ENCODE measurements around the gene IL33.

IL33 gene

GRCh38 chr9:6302417-6302816 lies 86.8 kb downstream of the IL33 start:
- DNase-seq (ENCODE audit: low read depth in 2 of 2) = no peak

GRCh38 chr9:6304232-6304631 lies 88.6 kb downstream of the IL33 start:
- no peak for DNase-seq (ENCODE audit: low read depth in 2 of 2)

DNA sequence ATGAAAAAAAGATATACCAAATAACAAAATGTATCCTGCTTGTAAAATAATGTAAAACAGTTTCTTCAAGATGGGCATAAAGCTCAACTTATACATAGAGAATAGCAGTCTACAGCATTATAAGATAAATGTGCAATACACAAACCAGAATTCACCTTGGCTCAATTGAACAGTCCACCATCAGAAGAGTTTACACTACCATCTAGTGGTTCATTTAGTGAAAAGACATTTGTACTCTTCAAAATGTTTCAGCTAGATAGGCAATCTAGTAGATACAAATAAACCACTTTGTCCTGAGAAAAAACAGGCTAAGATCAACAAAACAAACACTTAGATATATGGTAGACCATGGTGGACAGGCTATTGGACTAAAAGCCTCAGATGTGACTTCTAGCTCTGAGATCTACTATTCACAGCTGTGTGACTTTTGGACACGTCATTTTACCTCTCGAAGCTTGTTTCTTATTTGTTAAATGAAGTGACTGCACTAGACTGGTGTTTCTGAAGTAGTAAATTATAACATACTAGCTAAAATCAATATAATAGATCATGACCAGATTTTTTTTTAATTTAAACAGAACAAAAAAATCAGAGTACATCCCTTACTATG lies 90.5 kb downstream of the IL33 start:
- DNase-seq (ENCODE audit: low read depth in 2 of 2) = no peak

Measured in stimulated activated CD4-positive, alpha-beta T cell treated with anti-CD3 and anti-CD28 coated beads, Interleukin-1b, Interleukin-23, amount 100 ng/mL, for 1 hour (primary cell).